Measurements from ENCODE around the gene GAD1.

The GAD1 gene

DNA sequence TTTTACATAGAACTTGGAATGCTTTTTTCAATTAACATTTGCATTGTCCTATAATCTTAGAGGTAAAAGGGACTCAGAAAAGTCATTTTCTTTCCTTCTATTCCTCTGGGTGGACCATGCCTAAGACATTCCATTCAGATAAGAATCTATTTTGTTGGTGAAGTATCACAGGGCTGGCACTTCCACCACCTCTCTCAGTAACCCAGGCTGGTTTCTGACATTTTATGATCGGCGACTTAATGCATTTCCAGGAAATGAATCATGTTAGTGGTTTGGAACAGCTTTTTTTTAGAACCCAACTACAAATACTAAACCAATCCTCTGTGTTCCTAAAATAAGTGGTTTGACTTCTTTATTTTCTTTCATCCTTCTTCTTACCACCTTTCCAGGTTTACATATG lies 27.0 kb downstream of the GAD1 start:
- H3K27me3 ChIP-seq (ENCODE audit: insufficient read depth, low read depth, severe bottlenecking), result no peaks in the 10 kb centered on the region
- H3K4me3 ChIP-seq (ENCODE audit: low read depth, low read length), result no peak overlapping the region
- no peak for TF ChIP-seq CTCF (IDR thresholded peaks at IDR 0.05; ENCODE audit: low read depth, low read length)
- H3K9me3 ChIP-seq (ENCODE audit: severe bottlenecking), result no peaks in the 10 kb centered on the region
- no peak for DNase-seq
- H3K27ac ChIP-seq, result no peak overlapping the region
- H3K36me3 ChIP-seq, result 0 out of 2 replicates have a peak, but pooled peaks cover 3% of the 10 kb centered on the region

- H3K27me3 ChIP-seq (ENCODE audit: insufficient read depth, low read depth, severe bottlenecking), result no peaks in the 10 kb centered on the region
- DNase-seq, result peak; percentile 55
- H3K36me3 ChIP-seq, result no peaks in the 10 kb centered on the region
Measured at GRCh38 chr2:170845343-170845742, 28.7 kb downstream of the GAD1 start.

GRCh38 chr2:170846314-170846713 lies 29.6 kb downstream of the GAD1 start:
- no peak for DNase-seq
- Histone ChIP-seq H3K27me3 (ENCODE audit: insufficient read depth, low read depth, severe bottlenecking) (no peaks in the 10 kb centered on the region), H3K27ac (no peak overlapping the region), H3K36me3 (no peaks in the 10 kb centered on the region), H3K9me3 (ENCODE audit: severe bottlenecking) (no peaks in the 10 kb centered on the region), H3K4me3 (ENCODE audit: low read depth, low read length) (no peak overlapping the region)
- TF ChIP-seq CTCF (IDR thresholded peaks at IDR 0.05; ENCODE audit: low read depth, low read length), result no peak

More at GRCh38 chr2:170845343-170845742, 28.7 kb downstream of the GAD1 start:
- no peak overlapping the region for H3K27ac ChIP-seq
- peak; percentile 33; the same call in 1 of the 2 replicates for TF ChIP-seq CTCF (IDR thresholded peaks at IDR 0.05; ENCODE audit: low read depth, low read length)
- H3K9me3 ChIP-seq (ENCODE audit: severe bottlenecking), result no peaks in the 10 kb centered on the region
- no peak overlapping the region for H3K4me3 ChIP-seq (ENCODE audit: low read depth, low read length)

DNA sequence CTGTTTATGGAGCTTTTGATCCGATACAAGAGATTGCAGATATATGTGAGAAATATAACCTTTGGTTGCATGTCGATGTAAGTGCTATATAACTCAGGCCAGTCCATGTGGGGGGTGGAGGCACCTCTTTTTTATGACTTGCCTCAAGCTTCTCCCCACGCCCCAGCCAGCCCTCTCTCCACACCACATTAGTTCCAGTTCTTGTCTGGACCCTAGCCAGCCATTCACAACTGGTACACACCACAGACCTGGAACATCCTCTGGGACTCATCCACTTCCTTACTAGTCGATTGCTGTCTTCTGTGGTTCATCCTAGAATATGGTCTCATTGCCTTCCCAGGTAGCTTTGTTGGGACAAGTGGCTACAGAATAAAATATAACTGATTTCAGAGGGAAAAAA lies 31.0 kb downstream of the GAD1 start:
- Histone ChIP-seq H3K36me3 (no peaks in the 10 kb centered on the region), H3K27ac (no peak overlapping the region), H3K27me3 (ENCODE audit: insufficient read depth, low read depth, severe bottlenecking) (no peaks in the 10 kb centered on the region), H3K9me3 (ENCODE audit: severe bottlenecking) (no peaks in the 10 kb centered on the region), H3K4me3 (ENCODE audit: low read depth, low read length) (no peak overlapping the region)
- TF ChIP-seq CTCF (IDR thresholded peaks at IDR 0.05; ENCODE audit: low read depth, low read length), result no peak
- no peak for DNase-seq

DNA sequence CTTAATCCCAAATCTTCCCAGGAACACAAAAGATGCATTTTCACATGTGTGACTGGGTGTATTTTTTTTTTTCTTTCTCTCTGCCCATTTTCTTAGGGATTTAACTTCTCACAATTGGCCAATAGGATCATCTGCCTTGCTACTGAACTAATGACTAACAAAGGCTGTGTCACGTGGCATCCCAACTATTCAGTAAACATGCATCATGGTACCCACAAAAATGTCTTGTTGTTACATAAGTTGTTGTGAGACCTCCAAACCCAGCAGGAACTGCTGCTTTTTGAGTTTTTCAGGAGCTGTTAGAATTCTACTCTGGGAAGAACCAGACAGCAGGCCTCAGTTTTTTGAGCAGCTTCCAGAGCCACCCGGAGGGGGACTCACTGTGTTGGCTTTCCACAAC lies 31.9 kb downstream of the GAD1 start:
- Histone ChIP-seq H3K9me3 (ENCODE audit: severe bottlenecking) (no peaks in the 10 kb centered on the region), H3K36me3 (no peaks in the 10 kb centered on the region), H3K27ac (no peak overlapping the region), H3K4me3 (ENCODE audit: low read depth, low read length) (no peak overlapping the region), H3K27me3 (ENCODE audit: insufficient read depth, low read depth, severe bottlenecking) (no peaks in the 10 kb centered on the region)
- TF ChIP-seq CTCF (IDR thresholded peaks at IDR 0.05; ENCODE audit: low read depth, low read length), result no peak
- no peak for DNase-seq

- Histone ChIP-seq H3K9me3 (ENCODE audit: severe bottlenecking) (no peaks in the 10 kb centered on the region), H3K27me3 (ENCODE audit: insufficient read depth, low read depth, severe bottlenecking) (no peaks in the 10 kb centered on the region), H3K36me3 (no peaks in the 10 kb centered on the region), H3K4me3 (ENCODE audit: low read depth, low read length) (no peak overlapping the region), H3K27ac (no peak overlapping the region)
- TF ChIP-seq CTCF (IDR thresholded peaks at IDR 0.05; ENCODE audit: low read depth, low read length), result no peak
- DNase-seq, result no peak
Measured at GRCh38 chr2:170850251-170850650, 33.6 kb downstream of the GAD1 start.

All from WERI-Rb-1 (cell line).